HG02763 (cell line): ENCODE results near the gene TKFC.
A peak's percentile ranks its signal among the peaks of the same experiment; 100 is the strongest.

Experiments used
- ATAC-seq: cut with Tn5 transposase; IDR thresholded peaks from one replicate; pipeline ENCODE4 v1.9.1; 2021; ENCODE audit warnings: mild to moderate bottlenecking, moderate library complexity; ENCODE audit not compliant: unreplicated experiment

Gene TKFC

DNA sequence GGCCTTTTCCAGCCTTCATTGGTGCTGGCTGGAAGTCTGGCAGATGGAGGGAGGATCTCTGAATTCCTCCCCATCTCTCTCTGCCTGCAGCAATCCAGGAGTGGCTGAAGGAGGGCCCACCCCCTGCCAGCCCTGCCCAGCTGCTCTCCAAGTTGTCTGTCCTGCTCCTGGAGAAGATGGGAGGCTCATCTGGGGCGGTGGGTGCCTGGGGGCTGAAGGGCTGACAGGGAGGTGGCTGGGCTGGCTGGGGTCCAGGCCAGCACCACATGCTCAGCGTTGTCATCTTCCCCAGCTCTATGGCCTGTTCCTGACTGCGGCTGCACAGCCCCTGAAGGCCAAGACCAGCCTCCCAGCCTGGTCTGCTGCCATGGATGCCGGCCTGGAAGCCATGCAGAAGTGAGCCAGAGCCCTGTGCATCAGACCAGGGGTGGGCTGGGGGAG, 12.2 kb downstream of the TKFC start:
- no peak for ATAC-seq

- no peak for ATAC-seq
These were observed 13.2 kb downstream of the TKFC start for GRCh38 chr11:61345954-61346843.

- ATAC-seq = no peak
These were observed 15.0 kb downstream of the TKFC start for GRCh38 chr11:61347916-61348461.

DNA sequence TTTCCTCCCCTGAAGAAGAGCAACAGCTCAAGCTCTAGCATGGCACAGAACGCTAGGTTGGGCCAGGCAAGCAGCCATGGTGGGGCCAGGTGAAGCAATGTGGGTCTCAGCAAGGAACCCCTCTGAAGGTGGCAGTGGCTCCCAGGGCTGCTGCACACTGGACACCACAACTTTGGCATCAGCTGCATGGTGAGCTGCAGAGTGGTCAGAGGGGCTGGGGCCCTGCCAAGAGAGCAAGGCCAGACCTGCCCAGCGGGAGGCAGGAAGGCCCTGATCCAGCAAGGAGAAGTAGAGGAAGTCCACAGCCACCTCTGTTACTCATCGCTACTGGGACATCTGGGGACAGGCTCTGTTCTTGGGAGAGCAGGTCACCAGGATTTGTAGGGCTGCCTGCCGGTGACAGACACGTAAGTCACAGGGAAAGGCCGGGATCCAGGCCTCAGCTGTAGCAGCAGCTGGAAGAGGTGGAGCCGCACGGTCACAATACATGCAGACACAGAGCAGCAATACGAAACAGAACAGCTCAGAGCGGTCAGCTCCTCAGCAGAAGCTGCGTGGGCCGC, 16.2 kb downstream of the TKFC start:
- no peak for ATAC-seq

DNA sequence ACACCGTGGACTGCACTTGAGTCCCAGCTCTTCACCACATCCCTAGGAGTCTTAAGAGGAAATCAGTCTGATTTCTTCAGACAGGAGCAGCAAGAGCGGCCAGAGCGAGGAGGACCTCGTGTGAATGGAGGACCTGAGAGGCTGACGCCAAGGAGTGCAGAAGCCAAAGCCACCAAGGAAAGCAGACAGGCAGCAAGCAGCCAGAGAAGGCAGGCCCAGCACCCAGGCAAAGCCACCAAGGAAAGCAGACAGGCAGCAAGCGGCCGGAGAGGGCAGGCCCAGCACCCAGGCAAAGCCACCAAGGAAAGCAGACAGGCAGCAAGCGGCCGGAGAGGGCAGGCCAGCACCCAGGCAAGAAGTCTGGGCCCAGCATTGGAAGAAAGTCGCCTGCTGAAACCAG, 16.9 kb downstream of the TKFC start:
- ATAC-seq = no peak

DNA sequence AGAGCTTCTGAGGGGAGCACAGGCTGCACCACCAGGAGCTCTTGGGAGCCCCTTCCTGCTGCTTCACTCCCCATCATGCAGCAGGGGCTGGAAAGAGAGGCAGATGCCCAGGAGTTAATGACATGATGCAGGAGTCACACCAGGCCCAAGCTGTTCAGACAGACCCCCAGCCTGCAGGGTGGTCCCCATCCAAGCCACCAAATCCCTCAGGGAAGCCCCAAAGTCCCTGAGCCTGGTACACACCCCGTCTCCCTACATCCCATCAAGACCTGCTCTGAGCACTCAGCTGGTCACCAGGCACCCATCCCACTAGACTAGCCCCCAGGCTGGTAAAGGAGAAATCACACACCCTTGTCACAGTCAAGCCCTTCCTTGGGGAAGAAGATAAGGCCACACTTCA, 17.3 kb downstream of the TKFC start:
- no peak for ATAC-seq

DNA sequence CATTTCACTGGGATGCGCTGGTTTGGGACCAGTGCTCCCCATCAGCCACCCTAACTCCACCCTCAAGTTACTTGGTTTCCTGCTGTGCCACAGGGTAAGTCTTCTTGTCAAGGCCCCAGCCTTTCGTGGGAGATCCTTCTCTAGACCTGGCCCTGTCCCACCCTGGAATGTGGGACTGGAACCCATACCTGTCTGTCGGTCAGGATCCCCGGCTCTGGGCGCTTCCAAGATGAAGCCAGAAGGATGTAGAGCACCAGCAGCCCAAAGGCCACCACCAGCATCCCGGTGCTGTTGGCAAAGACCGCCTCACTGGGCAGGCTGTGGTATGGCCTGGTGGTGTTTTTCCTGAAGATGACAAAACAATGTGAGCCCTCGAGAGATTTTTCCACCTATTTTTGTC, 17.8 kb downstream of the TKFC start:
- ATAC-seq = no peak

DNA sequence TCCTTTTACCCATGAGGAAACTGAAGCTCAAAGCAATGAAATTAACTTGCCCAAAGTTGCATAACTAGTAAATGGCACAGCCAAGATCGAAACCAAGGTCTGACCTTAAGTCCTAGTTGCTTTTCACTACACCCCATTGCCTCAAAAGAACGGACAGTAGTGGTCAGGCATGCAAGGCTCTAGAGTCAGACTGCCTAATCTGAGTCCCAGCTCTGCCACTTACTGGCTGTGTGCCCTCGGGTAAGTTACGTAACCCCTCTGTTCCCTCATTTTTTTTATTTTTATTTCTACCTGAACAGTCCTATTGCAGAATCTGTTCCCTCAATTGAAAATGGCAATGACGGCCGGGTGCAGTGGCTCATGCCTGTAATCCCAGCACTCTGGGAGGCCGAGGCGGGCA, 19.0 kb downstream of the TKFC start:
- no peak for ATAC-seq

GRCh38 chr11:61353131-61354067, 20.4 kb downstream of the TKFC start:
- no peak for ATAC-seq

DNA sequence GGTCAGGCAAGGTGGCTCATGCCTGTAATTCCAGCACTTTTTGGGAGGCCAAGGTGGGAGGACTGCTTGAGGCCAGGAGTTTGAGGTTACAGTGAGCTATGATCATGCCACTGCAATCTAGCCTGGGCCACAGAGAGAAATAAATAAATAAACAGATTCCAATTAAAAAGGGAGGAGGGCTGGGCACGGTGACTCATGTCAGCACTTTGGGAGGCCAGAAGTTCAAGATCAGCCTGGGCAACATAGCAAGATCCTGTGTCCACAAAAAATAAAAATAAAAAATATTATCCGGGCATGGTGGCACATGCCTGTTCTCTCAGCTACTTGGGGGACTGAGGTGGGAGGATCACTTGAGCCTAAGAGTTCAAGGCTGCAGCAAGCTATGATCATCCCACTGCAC, 21.2 kb downstream of the TKFC start:
- no peak for ATAC-seq

DNA sequence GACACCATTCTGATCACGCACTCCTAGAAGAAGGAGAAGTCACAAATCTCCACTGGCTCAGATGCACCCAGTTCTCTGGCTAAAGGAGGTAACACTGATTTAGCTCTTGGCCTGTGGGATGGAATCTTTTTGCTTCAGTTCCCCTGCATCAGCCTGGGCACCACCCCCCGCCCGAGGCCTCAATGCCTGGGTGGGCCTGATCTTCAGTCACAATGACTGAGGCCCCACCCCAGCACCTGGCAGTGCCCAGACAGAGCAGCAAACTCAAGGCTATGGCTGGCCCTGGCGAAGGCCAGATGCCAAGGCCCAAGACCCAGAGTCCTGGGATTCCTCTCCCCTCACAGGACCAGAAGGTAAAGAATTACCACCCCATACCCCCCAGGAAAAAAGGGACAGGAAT, 23.7 kb downstream of the TKFC start:
- no peak for ATAC-seq

GRCh38 chr11:61357233-61357893, 24.3 kb downstream of the TKFC start:
- peak; percentile 27 for ATAC-seq

GRCh38 chr11:61357894-61358239, 24.8 kb downstream of the TKFC start:
- ATAC-seq = no peak

- ATAC-seq = no peak
These were observed 25.5 kb downstream of the TKFC start for GRCh38 chr11:61358566-61358965.

DNA sequence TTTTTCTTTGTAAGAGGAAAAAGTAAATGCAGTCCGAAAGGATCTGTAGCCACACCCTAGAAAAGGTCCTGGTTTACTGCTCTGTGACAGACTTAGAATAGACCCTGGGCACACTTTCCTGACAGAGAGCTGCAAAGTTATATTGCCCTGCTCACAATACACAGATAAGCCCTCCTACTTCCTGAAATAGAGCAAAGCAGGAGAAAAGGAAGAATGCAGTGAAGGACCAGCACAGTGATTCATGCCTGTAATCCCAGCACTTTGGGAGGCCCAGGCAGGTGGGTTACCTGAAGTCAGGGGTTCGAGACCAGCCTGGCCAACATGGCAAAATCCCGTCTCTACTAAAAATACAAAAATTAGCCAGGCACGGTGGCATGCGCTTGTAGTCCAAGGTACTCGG, 26.5 kb downstream of the TKFC start:
- no peak for ATAC-seq

- no peak for ATAC-seq
These were observed 28.3 kb downstream of the TKFC start for GRCh38 chr11:61361237-61361740.

DNA sequence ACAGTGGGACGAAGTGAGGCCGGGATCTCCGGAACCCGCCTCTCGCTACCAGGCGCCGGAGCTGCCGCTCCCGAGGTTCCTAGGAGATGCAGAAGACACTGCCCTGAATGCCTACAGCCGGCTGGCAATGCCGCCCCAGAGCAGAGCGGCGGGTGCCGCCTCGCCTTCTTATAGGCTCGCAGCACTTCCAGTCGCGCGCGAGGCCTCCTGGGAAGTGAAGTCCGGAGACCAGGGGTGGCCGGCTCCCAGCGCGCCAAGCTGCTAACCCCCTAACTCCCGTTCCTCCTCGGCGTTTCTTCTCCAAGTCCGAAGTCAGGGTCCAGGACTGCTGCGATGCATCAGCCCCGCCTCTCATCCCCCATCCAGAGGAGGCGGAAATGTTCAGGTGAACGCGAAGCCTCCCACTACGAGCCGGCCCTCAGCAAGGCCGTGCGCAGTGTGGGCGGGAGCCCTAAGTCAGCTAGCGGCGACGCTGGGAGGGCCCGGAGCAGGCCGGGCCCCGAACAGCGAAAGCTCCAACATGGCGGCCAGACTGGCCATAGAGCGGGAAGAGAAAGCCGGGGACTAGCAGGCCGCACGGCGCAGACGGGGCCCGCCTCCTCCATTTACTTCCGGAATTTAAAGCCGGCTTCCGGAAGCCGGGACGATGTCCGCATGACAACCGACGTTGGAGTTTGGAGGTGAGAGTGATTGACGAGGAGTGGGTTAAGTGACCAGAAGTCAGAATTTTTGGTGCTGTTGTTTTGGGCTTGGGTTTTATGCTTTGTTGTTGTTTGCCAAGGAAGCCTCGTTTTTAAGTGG, 28.9 kb downstream of the TKFC start, which contains the start of the genes CYB561A3 and TMEM138:
TSS of gene CYB561A3 (minus strand) at position 142 of the 801 bp plus-strand sequence. CDS start 5,169 bp downstream, outside the sequence.
TSS of gene TMEM138 (plus strand) at position 634 of the 801 bp plus-strand sequence. CDS start 2,017 bp downstream, outside the sequence.
- peak; percentile 80 for ATAC-seq

DNA sequence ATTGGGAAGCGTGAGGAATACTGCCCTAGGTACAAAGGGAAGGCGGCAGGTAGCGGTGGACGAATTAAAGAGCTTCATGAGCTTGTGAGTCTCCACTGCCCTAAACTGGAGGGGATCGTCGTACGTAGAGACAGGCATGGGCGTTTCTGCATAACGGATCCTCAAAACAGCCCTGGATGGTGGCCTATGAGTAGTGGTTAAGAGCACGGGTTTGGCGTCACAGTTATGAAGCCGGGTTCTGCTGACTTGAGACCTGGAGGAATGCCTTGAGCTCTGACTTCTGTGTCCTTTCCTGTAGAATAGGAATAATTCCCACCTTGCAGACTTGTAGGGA, 29.5 kb downstream of the TKFC start:
- ATAC-seq = no peak

GRCh38 chr11:61364012-61364675, 31.1 kb downstream of the TKFC start:
- ATAC-seq = no peak
